Calu3 (cell line): ENCODE data around the gene PLEKHG4B. TPM values are rescaled to one million over a fixed set of nuclear protein-coding genes. Genes with fewer than 3 reads are reported as not detected.

Experiments
- BruUV-seq: library from RNA; stranded (reverse); fragments of 400-500 nt; replicated peaks from 2 replicates; lab custom pipeline; 2021; lab: Mats Ljungman, UMichigan
- CTCF ChIA-PET: fragments of 300-600 bp; sonication (Branson Sonifier 250); formaldehyde crosslinking; loops from one replicate; lab custom pipeline; 2022; ENCODE audit warnings: antibody characterized with exemption; lab: Charles Lee
- DNase-seq: peaks from one replicate; pipeline ENCODE4 v3.0.0; 2022
- H3K27ac Mint-ChIP-seq: one replicate; pipeline ENCODE4 v1.8.0; 2022; ENCODE audit warnings: mixed read lengths; ENCODE audit not compliant: unreplicated experiment
- H3K27me3 Mint-ChIP-seq: one replicate; pipeline ENCODE4 v1.8.0; 2022; ENCODE audit warnings: mixed read lengths; ENCODE audit not compliant: unreplicated experiment
- H3K36me3 Mint-ChIP-seq: one replicate; pipeline ENCODE4 v1.8.0; 2022; ENCODE audit warnings: mild to moderate bottlenecking, moderate library complexity, mixed read lengths; ENCODE audit not compliant: insufficient read depth, unreplicated experiment
- H3K4me1 Mint-ChIP-seq: one replicate; pipeline ENCODE4 v1.8.0; 2022; ENCODE audit warnings: mild to moderate bottlenecking, low read depth, mixed read lengths; ENCODE audit not compliant: unreplicated experiment
- H3K4me3 Mint-ChIP-seq: one replicate; pipeline ENCODE4 v1.8.0; 2022; ENCODE audit warnings: mild to moderate bottlenecking, low read depth, moderate library complexity, mixed read lengths; ENCODE audit not compliant: unreplicated experiment
- H3K9me3 Mint-ChIP-seq: one replicate; pipeline ENCODE4 v1.8.0; 2022; ENCODE audit warnings: low read depth, mixed read lengths; ENCODE audit not compliant: unreplicated experiment
- intact Hi-C: fragments of 100-400 bp; cut with micrococcal nuclease; formaldehyde crosslinking; loops from one replicate; pipeline ENCODE4 v1.10.0; 2022; ENCODE audit not compliant: unreplicated experiment
- total RNA-seq: library from RNA; stranded (reverse); gene quantifications from 2 replicates; pipeline ENCODE4 v1.2.3, GENCODE V29; 2022
- TF ChIP-seq, protein P1 (sequence below): fragments of 200-600 bp; IDR thresholded peaks from one replicate; pipeline ENCODE4 v1.8.0; 2022; ENCODE audit warnings: antibody characterized with exemption; ENCODE audit not compliant: unreplicated experiment

The PLEKHG4B gene
- total RNA-seq, 1 experiment from 2014 or later: 1.7 TPM

DNA sequence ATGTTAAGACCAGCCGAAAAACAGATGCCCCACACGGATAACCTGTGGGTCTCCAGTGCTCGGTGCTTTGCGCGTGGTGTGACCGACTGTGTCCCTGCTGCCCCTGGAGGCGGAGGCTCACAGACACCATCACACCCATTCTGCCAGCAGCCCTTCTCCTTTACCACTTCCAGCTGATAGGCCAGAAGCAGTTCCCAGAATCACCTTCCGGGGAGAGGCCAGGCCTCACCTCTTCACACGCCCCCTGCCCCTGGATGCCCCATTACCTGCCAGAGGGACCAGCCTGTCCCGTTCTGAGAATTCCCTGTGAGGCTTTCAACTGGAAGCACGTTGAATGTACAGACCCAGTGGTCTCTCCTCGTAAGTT lies 77.7 kb downstream of the PLEKHG4B start:
- BruUV-seq: no TSS peak
- peaks cover 9% of the 10 kb centered on the region for H3K36me3 Mint-ChIP-seq
- no peak overlapping the region for H3K4me3 Mint-ChIP-seq
- no peak overlapping the region for H3K27ac Mint-ChIP-seq
- no peaks in the 10 kb centered on the region for H3K4me1 Mint-ChIP-seq
- TF ChIP-seq, protein P1, sequence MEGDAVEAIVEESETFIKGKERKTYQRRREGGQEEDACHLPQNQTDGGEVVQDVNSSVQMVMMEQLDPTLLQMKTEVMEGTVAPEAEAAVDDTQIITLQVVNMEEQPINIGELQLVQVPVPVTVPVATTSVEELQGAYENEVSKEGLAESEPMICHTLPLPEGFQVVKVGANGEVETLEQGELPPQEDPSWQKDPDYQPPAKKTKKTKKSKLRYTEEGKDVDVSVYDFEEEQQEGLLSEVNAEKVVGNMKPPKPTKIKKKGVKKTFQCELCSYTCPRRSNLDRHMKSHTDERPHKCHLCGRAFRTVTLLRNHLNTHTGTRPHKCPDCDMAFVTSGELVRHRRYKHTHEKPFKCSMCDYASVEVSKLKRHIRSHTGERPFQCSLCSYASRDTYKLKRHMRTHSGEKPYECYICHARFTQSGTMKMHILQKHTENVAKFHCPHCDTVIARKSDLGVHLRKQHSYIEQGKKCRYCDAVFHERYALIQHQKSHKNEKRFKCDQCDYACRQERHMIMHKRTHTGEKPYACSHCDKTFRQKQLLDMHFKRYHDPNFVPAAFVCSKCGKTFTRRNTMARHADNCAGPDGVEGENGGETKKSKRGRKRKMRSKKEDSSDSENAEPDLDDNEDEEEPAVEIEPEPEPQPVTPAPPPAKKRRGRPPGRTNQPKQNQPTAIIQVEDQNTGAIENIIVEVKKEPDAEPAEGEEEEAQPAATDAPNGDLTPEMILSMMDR: no peak
- CTCF ChIA-PET: no interaction called here
- intact Hi-C loops: no loop called here
- peaks cover 24% of the 10 kb centered on the region for H3K27me3 Mint-ChIP-seq
- DNase-seq: no peak
- no peaks in the 10 kb centered on the region for H3K9me3 Mint-ChIP-seq

DNA sequence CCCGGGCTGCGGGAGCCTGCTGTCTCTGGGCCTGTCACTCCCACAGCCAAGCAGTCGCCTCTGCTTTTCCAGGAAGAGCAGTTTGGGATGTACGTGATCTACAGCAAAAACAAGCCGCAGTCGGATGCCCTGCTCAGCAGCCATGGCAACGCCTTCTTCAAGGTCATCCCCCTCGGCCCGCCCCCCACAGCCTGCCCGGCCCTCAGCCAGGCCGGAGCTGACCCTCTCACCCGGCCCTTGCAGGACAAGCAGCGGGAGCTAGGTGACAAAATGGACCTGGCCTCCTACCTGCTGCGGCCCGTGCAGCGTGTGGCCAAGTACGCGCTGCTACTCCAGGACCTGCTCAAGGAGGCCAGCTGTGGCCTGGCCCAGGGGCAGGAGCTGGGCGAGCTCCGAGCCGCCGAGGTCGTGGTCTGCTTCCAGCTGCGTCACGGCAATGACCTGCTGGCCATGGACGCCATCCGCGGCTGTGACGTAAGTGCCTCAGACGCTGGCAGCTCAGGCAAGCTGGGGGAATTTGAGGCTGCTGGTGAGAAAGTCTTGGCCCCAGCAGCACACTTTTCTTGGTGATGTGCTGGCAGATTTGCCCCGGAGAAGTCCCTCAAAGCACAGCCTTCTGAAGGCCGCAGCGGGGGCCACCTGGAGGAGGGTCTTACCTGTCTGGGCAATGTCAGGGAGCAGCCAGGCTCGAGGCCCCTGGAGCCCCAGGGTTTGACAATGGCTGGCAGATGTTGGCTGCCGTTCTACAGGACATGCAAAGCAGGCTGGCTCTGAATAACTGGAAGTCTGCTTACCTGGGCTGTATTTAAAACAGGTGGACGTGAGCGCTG lies 79.2 kb downstream of the PLEKHG4B start:
- H3K4me1 Mint-ChIP-seq: no peaks in the 10 kb centered on the region
- peaks cover 9% of the 10 kb centered on the region for H3K36me3 Mint-ChIP-seq
- H3K27ac Mint-ChIP-seq: no peak overlapping the region
- TF ChIP-seq, protein P1: no peak
- no peaks in the 10 kb centered on the region for H3K9me3 Mint-ChIP-seq
- no TSS peak for BruUV-seq
- DNase-seq: no peak
- H3K27me3 Mint-ChIP-seq: peaks cover 36% of the 10 kb centered on the region
- H3K4me3 Mint-ChIP-seq: no peak overlapping the region
- intact Hi-C loops: no loop called here
- CTCF ChIA-PET: no interaction called here

GRCh38 chr5:171801-172331 lies 79.9 kb downstream of the PLEKHG4B start:
- Mint-ChIP-seq H3K27ac (no peak overlapping the region), H3K4me3 (no peak overlapping the region), H3K4me1 (no peaks in the 10 kb centered on the region), H3K27me3 (peaks cover 41% of the 10 kb centered on the region), H3K9me3 (no peaks in the 10 kb centered on the region), H3K36me3 (peaks cover 5% of the 10 kb centered on the region)
- no TSS peak for BruUV-seq
- intact Hi-C loops: no loop called here
- CTCF ChIA-PET: no interaction called here
- DNase-seq: no peak
- TF ChIP-seq, protein P1: no peak

DNA sequence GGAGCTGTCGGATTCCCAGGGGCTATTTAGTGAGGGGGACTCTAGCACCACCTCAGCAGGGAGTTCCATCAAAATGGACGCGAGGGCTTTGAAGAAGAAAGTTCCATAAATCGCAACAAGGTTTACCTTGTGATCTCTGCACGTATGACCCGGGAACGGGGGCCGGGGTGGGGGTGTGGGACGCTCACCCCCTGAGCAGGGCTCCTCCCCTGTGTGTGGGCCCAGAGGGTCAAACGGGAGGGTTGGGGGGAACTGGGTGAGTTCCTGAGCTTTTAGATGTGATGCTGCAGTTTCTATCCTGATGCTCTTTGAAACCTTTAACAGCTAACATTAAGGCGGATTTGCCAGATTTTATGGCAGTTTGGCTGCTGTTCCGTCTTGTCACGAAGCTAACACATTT lies 80.5 kb downstream of the PLEKHG4B start:
- no peak overlapping the region for H3K27ac Mint-ChIP-seq
- DNase-seq: no peak

More for the DNA sequence above, 80.5 kb downstream of the PLEKHG4B start:
- no peaks in the 10 kb centered on the region for H3K4me1 Mint-ChIP-seq
- intact Hi-C loops: no loop called here
- H3K9me3 Mint-ChIP-seq: no peaks in the 10 kb centered on the region
- peaks cover 5% of the 10 kb centered on the region for H3K36me3 Mint-ChIP-seq
- CTCF ChIA-PET: no interaction called here
- no TSS peak for BruUV-seq
- TF ChIP-seq, protein P1: no peak
- H3K4me3 Mint-ChIP-seq: no peak overlapping the region
- H3K27me3 Mint-ChIP-seq: peaks cover 47% of the 10 kb centered on the region
